CD4-positive, alpha-beta T cell (primary cell): ENCODE data around the gene PCDHGB5. TPM values are rescaled to one million over a fixed set of nuclear protein-coding genes. Genes with fewer than 3 reads are reported as not detected.

ENCODE experiments used
- ATAC-seq: fragments of 200-7000 bp; cut with Tn5 transposase; one replicate; pipeline ENCODE4 v1.10.0; 2022; ENCODE audit warnings: mild to moderate bottlenecking; ENCODE audit not compliant: poor library complexity
- CTCF ChIA-PET: fragments of 350-600 bp; sonication (Branson Sonifier 250); formaldehyde crosslinking; loops from one replicate; lab custom pipeline; 2021; ENCODE audit warnings: antibody characterized with exemption, inconsistent platforms; lab: Charles Lee
- POLR2A ChIA-PET: fragments of 350-600 bp; sonication (Branson Sonifier 250); formaldehyde crosslinking; loops from one replicate; lab custom pipeline; 2021; ENCODE audit warnings: antibody characterized with exemption, inconsistent platforms; lab: Charles Lee
- DNase-seq, 14 experiments: peaks; one replicate each; pipeline ENCODE4 v3.0.0-alpha.2; 2013 to 2020; ENCODE audit warnings: mixed read lengths in 2 of 14
- H3K27ac ChIP-seq, 2 donors: one replicate each; pipeline versions ENCODE4 v1.5.1 to v1.7.0; 2013; ENCODE audit warnings: low read length in 2 of 2, low read depth in 1 of 2, mild to moderate bottlenecking in 1 of 2
- H3K27me3 ChIP-seq, 2 experiments: 1 replicate in 1 of 2; 2 replicates in 1 of 2; pipeline versions ENCODE4 v1.6.1 to v1.7.0; 2013; ENCODE audit warnings: low read length in 2 of 2, control low read depth in 1 of 2, mild to moderate bottlenecking in 1 of 2, moderate library complexity in 1 of 2; ENCODE audit not compliant: insufficient read depth in 2 of 2, control insufficient read depth in 1 of 2
- H3K36me3 ChIP-seq: one replicate; pipeline ENCODE4 v1.6.1; 2013; ENCODE audit warnings: low read length, control low read depth; ENCODE audit not compliant: insufficient read depth
- H3K4me1 ChIP-seq: one replicate; pipeline ENCODE4 v1.6.1; 2013; ENCODE audit warnings: low read length, control low read depth; ENCODE audit not compliant: insufficient read depth
- H3K4me3 ChIP-seq: one replicate; pipeline ENCODE4 v1.5.1; 2013; ENCODE audit warnings: mild to moderate bottlenecking, low read length, moderate library complexity
- H3K9me3 ChIP-seq, 2 experiments: 1 replicate in 1 of 2; 2 replicates in 1 of 2; pipeline versions ENCODE4 v1.6.1 to v1.7.0; 2013; ENCODE audit warnings: low read length in 2 of 2, mild to moderate bottlenecking in 2 of 2, control low read depth in 1 of 2, moderate library complexity in 1 of 2; ENCODE audit not compliant: control insufficient read depth in 1 of 2, insufficient read depth in 1 of 2
- H3K27ac Mint-ChIP-seq: one replicate; pipeline ENCODE4 v1.8.0; 2020; ENCODE audit warnings: mixed read lengths
- H3K27me3 Mint-ChIP-seq: one replicate; pipeline ENCODE4 v1.8.0; 2021; ENCODE audit warnings: mixed read lengths
- H3K36me3 Mint-ChIP-seq: one replicate; pipeline ENCODE4 v1.8.0; 2021; ENCODE audit warnings: low read depth, mixed read lengths
- H3K4me1 Mint-ChIP-seq: one replicate; pipeline ENCODE4 v1.8.0; 2021; ENCODE audit warnings: low read depth, mixed read lengths
- H3K4me3 Mint-ChIP-seq: one replicate; pipeline ENCODE4 v1.8.0; 2020; ENCODE audit warnings: mild to moderate bottlenecking, mixed read lengths
- H3K9me3 Mint-ChIP-seq: one replicate; pipeline ENCODE4 v1.8.0; 2020; ENCODE audit warnings: mixed read lengths
- intact Hi-C, 2 experiments: fragments of 100-400 bp; cut with DNase I in 1 of 2; cut with micrococcal nuclease in 1 of 2; formaldehyde crosslinking; loops; one replicate each; pipeline versions ENCODE4 v1.15.1 to v1.9.0; 2023 to 2025; cut with DNase I, micrococcal nuclease
- total RNA-seq, 174 experiments: library from RNA in 2 of 174; stranded (reverse) in 2 of 174; gene quantifications; one replicate each; pipeline ENCODE4 v1.2.3 and lab custom pipeline; 2021 to 2026
- TF ChIP-seq, protein P1 (sequence below): fragments of 200-600 bp; IDR thresholded peaks from one replicate; pipeline ENCODE4 v1.8.0; 2022; ENCODE audit warnings: antibody characterized with exemption, mild to moderate bottlenecking

Gene PCDHGB5
- total RNA-seq, 2 experiments from 2014 or later = 0.14 to 0.20 TPM

DNA sequence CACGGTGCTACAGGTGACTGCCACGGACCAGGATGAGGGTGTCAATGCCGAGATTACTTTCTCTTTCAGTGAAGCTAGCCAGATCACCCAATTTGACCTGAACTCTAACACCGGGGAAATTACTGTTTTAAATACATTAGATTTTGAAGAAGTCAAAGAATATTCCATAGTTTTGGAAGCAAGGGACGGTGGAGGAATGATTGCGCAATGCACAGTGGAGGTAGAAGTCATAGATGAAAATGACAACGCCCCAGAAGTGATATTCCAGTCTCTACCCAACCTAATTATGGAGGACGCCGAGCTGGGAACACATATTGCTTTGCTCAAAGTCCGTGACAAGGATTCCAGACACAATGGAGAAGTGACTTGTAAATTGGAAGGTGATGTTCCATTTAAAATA is 9.1 kb upstream of the PCDHGB5 start:
- H3K9me3 Mint-ChIP-seq = peaks cover 30% of the 10 kb centered on the region

DNA sequence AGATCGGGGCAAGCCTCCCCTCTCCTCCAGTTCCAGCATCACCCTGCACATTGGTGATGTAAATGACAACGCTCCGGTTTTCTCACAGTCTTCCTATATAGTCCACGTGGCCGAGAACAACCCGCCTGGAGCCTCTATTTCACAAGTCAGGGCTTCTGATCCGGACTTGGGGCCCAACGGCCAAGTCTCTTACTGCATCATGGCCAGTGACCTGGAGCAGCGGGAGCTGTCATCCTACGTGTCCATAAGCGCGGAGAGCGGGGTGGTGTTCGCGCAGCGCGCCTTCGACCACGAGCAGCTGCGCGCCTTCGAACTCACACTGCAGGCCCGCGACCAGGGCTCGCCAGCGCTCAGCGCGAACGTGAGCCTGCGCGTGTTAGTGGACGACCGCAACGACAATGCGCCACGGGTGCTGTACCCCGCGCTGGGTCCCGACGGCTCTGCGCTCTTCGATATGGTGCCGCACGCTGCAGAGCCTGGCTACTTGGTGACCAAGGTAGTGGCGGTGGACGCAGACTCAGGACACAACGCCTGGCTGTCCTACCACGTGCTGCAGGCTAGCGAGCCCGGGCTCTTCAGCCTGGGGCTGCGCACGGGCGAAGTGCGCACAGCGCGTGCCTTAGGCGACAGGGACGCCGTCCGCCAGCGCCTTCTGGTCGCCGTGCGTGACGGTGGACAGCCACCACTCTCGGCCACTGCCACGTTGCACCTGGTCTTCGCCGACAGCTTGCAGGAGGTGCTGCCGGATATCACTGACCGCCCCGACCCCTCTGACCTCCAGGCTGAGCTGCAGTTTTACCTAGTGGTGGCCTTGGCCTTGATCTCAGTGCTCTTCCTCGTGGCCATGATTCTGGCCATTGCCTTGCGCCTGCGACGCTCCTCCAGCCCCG is 8.3 kb upstream of the PCDHGB5 start:
- H3K4me1 Mint-ChIP-seq = no peaks in the 10 kb centered on the region
- intact Hi-C loops = no loop called here
- no peak overlapping the region for H3K4me3 Mint-ChIP-seq
- Histone ChIP-seq H3K4me1 (no peaks in the 10 kb centered on the region), H3K36me3 (no peaks in the 10 kb centered on the region), H3K27me3 (peaks cover 58 to 87% of the 10 kb centered on the region in 2 experiments), H3K9me3 (peaks cover 50 to 70% of the 10 kb centered on the region in 2 experiments), H3K4me3 (no peak overlapping the region), H3K27ac (no peak overlapping the region)
- TF ChIP-seq, protein P1, sequence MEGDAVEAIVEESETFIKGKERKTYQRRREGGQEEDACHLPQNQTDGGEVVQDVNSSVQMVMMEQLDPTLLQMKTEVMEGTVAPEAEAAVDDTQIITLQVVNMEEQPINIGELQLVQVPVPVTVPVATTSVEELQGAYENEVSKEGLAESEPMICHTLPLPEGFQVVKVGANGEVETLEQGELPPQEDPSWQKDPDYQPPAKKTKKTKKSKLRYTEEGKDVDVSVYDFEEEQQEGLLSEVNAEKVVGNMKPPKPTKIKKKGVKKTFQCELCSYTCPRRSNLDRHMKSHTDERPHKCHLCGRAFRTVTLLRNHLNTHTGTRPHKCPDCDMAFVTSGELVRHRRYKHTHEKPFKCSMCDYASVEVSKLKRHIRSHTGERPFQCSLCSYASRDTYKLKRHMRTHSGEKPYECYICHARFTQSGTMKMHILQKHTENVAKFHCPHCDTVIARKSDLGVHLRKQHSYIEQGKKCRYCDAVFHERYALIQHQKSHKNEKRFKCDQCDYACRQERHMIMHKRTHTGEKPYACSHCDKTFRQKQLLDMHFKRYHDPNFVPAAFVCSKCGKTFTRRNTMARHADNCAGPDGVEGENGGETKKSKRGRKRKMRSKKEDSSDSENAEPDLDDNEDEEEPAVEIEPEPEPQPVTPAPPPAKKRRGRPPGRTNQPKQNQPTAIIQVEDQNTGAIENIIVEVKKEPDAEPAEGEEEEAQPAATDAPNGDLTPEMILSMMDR = no peak
- POLR2A ChIA-PET = no interaction called here
- CTCF ChIA-PET = no interaction called here
- no peak for DNase-seq
- H3K27me3 Mint-ChIP-seq = peaks cover 89% of the 10 kb centered on the region
- H3K27ac Mint-ChIP-seq = no peak overlapping the region
- H3K9me3 Mint-ChIP-seq = peaks cover 31% of the 10 kb centered on the region
- peaks cover 33% of the 10 kb centered on the region for H3K36me3 Mint-ChIP-seq
- ATAC-seq = no peak

More for the DNA sequence above, 9.1 kb upstream of the PCDHGB5 start:
- no peaks in the 10 kb centered on the region for H3K4me1 Mint-ChIP-seq
- H3K4me3 ChIP-seq = no peak overlapping the region
- peaks cover 33% of the 10 kb centered on the region for H3K36me3 Mint-ChIP-seq
- H3K4me1 ChIP-seq = no peaks in the 10 kb centered on the region
- TF ChIP-seq, protein P1 = no peak
- POLR2A ChIA-PET = no interaction called here
- CTCF ChIA-PET = interaction anchor here (1.5 kb wide), 1 partner anchor 230 kb away, joined by 3 read pairs; the partner anchor contains the start of gene DIAPH1
- DNase-seq = no peak
- H3K27ac Mint-ChIP-seq = no peak overlapping the region
- no peak for ATAC-seq
- H3K27me3 ChIP-seq = peaks cover 57 to 88% of the 10 kb centered on the region in 2 experiments
- H3K4me3 Mint-ChIP-seq = no peak overlapping the region
- intact Hi-C loops = no loop called here
- H3K27ac ChIP-seq = no peak overlapping the region
- peaks cover 89% of the 10 kb centered on the region for H3K27me3 Mint-ChIP-seq
- H3K36me3 ChIP-seq = no peaks in the 10 kb centered on the region
- H3K9me3 ChIP-seq = peaks cover 48 to 70% of the 10 kb centered on the region in 2 experiments

DNA sequence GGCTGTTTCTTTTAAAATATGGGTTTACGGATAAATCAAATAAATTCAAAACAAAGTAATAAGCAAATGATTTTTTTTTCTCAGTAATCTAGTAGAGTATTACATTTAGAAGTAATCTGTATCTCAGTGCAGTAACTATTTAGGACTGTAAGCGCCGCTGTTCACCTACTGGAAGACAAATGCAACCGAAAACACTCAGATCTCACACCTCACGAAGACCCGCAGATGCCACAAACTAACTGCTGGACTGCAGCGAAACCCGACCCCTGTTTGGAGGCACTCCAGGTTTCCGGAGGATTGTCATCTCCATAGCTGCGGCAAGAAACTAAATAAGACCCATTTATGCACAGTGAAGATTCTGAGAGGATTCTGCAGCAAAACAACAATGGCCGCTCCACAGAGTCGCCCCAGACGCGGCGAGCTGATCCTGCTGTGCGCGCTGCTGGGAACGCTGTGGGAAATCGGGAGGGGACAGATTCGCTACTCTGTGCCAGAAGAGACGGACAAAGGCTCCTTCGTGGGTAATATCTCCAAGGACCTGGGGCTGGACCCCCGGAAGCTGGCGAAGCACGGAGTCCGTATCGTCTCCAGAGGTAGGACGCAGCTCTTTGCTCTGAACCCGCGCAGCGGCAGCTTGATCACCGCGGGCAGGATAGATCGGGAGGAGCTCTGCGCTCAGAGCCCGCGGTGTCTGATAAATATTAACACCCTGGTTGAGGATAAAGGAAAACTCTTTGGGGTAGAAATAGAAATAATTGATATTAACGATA is 5.1 kb upstream of the PCDHGB5 start, which contains the start of gene PCDHGA8:
Gene PCDHGA8 (plus strand): TSS at position 205 of the 770 bp plus-strand sequence. CDS start 181 bp downstream, at position 386.
- TF ChIP-seq, protein P1 = no peak
- POLR2A ChIA-PET = no interaction called here
- H3K36me3 Mint-ChIP-seq = peaks cover 20% of the 10 kb centered on the region
- no peak within 1 kb of the TSS for H3K4me3 ChIP-seq
- H3K27ac Mint-ChIP-seq = no peak within 1 kb of the TSS
- DNase-seq (no peak), ATAC-seq (no peak)
- peaks cover 85% of the 10 kb centered on the region for H3K27me3 Mint-ChIP-seq
- intact Hi-C loops = no loop called here
- peaks cover 19% of the 10 kb centered on the region for H3K9me3 Mint-ChIP-seq
- peaks cover 53 to 89% of the 10 kb centered on the region in 2 experiments for H3K27me3 ChIP-seq
- CTCF ChIA-PET = interaction anchor here (0.9 to 1.0 kb wide), 2 partner anchors 23 to 171 kb away, joined by 3 to 4 read pairs; partner anchors contain the start of gene PCDHGB3
- no peaks in the 10 kb centered on the region for H3K4me1 ChIP-seq
- peaks cover 49 to 53% of the 10 kb centered on the region in 2 experiments for H3K9me3 ChIP-seq
- H3K27ac ChIP-seq = no peak within 1 kb of the TSS
- no peaks in the 10 kb centered on the region for H3K4me1 Mint-ChIP-seq
- H3K4me3 Mint-ChIP-seq = no peak within 1 kb of the TSS
- no peaks in the 10 kb centered on the region for H3K36me3 ChIP-seq
